Measurements from ENCODE around the gene QRFP. TPM values are rescaled to one million over a fixed set of nuclear protein-coding genes. Genes with fewer than 3 reads are reported as not detected.

QRFP gene
- total RNA-seq, 1 experiment from 2014 or later: not detected

GRCh38 chr9:130940027-130940549 is 43.5 kb upstream of the QRFP start:
- BruUV-seq (replicated peaks): no TSS peak
- CTCF ChIA-PET: no interaction called here
- DNase-seq: no peak
- no peaks in the 10 kb centered on the region for H3K9me3 Mint-ChIP-seq (ENCODE audit: low read depth, unreplicated experiment)
- peaks cover 11% of the 10 kb centered on the region for H3K4me1 Mint-ChIP-seq (ENCODE audit: low read depth, unreplicated experiment)
- peaks cover 6% of the 10 kb centered on the region for H3K36me3 Mint-ChIP-seq (ENCODE audit: insufficient read depth, unreplicated experiment)
- H3K27ac Mint-ChIP-seq (ENCODE audit: unreplicated experiment): no peak overlapping the region
- TF ChIP-seq, protein P1, sequence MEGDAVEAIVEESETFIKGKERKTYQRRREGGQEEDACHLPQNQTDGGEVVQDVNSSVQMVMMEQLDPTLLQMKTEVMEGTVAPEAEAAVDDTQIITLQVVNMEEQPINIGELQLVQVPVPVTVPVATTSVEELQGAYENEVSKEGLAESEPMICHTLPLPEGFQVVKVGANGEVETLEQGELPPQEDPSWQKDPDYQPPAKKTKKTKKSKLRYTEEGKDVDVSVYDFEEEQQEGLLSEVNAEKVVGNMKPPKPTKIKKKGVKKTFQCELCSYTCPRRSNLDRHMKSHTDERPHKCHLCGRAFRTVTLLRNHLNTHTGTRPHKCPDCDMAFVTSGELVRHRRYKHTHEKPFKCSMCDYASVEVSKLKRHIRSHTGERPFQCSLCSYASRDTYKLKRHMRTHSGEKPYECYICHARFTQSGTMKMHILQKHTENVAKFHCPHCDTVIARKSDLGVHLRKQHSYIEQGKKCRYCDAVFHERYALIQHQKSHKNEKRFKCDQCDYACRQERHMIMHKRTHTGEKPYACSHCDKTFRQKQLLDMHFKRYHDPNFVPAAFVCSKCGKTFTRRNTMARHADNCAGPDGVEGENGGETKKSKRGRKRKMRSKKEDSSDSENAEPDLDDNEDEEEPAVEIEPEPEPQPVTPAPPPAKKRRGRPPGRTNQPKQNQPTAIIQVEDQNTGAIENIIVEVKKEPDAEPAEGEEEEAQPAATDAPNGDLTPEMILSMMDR (IDR thresholded peaks at IDR 0.05; ENCODE audit: unreplicated experiment): no peak
- peaks cover 76% of the 10 kb centered on the region for H3K27me3 Mint-ChIP-seq (ENCODE audit: unreplicated experiment)
- peak overlapping the region; percentile 57 for H3K4me3 Mint-ChIP-seq (ENCODE audit: low read depth, unreplicated experiment)
- intact Hi-C loops (cut with micrococcal nuclease; ENCODE audit: unreplicated experiment): loop anchor here (2.0 kb wide), 1 partner anchor 43 kb away; the partner anchor contains the start of gene QRFP

DNA sequence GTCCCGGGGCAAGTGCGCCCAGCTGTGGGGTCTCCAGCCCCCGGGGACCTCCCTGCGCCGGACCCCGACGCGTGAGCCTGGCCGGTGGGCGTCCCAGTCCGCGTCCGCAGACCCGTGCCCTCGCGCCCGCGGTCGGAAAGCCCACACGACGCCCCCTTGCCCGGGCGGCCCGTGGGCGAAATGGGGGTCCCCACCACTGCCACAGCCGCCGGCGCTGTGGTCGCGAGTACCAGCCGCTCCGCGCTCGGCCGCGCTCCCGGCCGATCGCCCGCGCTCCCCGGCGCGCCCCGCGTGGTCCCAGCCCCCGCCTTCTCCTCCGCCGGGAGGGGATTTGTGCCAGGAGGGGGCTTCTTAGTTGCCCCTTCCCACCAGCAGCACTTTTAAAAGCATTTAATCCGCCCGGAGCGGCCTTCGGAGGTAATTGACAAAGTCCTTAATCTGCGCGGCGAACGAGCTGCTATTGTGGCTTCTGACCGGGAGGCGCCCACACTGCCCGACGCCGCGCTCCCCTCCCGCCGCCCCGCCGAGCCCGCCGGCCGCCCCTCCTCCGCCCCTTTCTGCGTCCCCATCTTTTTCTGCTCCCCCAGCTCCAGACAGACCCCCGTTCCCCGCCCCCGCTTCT is 42.9 kb upstream of the QRFP start:
- Mint-ChIP-seq H3K9me3 (ENCODE audit: low read depth, unreplicated experiment) (no peaks in the 10 kb centered on the region), H3K4me1 (ENCODE audit: low read depth, unreplicated experiment) (peaks cover 11% of the 10 kb centered on the region), H3K27me3 (ENCODE audit: unreplicated experiment) (peaks cover 76% of the 10 kb centered on the region), H3K4me3 (ENCODE audit: low read depth, unreplicated experiment) (peak overlapping the region; percentile 82), H3K27ac (ENCODE audit: unreplicated experiment) (no peak overlapping the region), H3K36me3 (ENCODE audit: insufficient read depth, unreplicated experiment) (peaks cover 6% of the 10 kb centered on the region)
- intact Hi-C loops (cut with micrococcal nuclease; ENCODE audit: unreplicated experiment): loop anchor here (2.0 kb wide), 2 partner anchors 43 to 73 kb away; partner anchors contain the start of gene QRFP
- BruUV-seq (replicated peaks): no TSS peak
- no peak for DNase-seq
- CTCF ChIA-PET: no interaction called here
- TF ChIP-seq, protein P1 (IDR thresholded peaks at IDR 0.05; ENCODE audit: unreplicated experiment): no peak

GRCh38 chr9:130938652-130939404 is 42.2 kb upstream of the QRFP start, which contains the start of gene FIBCD1:
TSS of gene FIBCD1 (minus strand) at chr9:130939247. CDS start at chr9:130938607, 640 bp downstream.
- Mint-ChIP-seq H3K27me3 (ENCODE audit: unreplicated experiment) (peaks cover 73% of the 10 kb centered on the region), H3K9me3 (ENCODE audit: low read depth, unreplicated experiment) (no peaks in the 10 kb centered on the region), H3K27ac (ENCODE audit: unreplicated experiment) (no peak within 1 kb of the TSS), H3K36me3 (ENCODE audit: insufficient read depth, unreplicated experiment) (peaks cover 6% of the 10 kb centered on the region), H3K4me1 (ENCODE audit: low read depth, unreplicated experiment) (peaks cover 11% of the 10 kb centered on the region), H3K4me3 (ENCODE audit: low read depth, unreplicated experiment) (peak within 1 kb of the TSS; percentile 82)
- intact Hi-C loops (cut with micrococcal nuclease; ENCODE audit: unreplicated experiment): loop anchor here (2.0 kb wide), 1 partner anchor 72 kb away; no protein-coding TSS in a partner anchor
- peak; percentile 66 for DNase-seq
- CTCF ChIA-PET: no interaction called here
- no TSS peak for BruUV-seq (replicated peaks)
- TF ChIP-seq, protein P1 (IDR thresholded peaks at IDR 0.05; ENCODE audit: unreplicated experiment): peak; percentile 37

GRCh38 chr9:130938184-130938651 is 41.6 kb upstream of the QRFP start:
- Mint-ChIP-seq H3K27ac (ENCODE audit: unreplicated experiment) (no peak overlapping the region), H3K9me3 (ENCODE audit: low read depth, unreplicated experiment) (no peaks in the 10 kb centered on the region), H3K4me3 (ENCODE audit: low read depth, unreplicated experiment) (no peak overlapping the region), H3K4me1 (ENCODE audit: low read depth, unreplicated experiment) (peaks cover 11% of the 10 kb centered on the region), H3K27me3 (ENCODE audit: unreplicated experiment) (peaks cover 67% of the 10 kb centered on the region), H3K36me3 (ENCODE audit: insufficient read depth, unreplicated experiment) (peaks cover 6% of the 10 kb centered on the region)
- intact Hi-C loops (cut with micrococcal nuclease; ENCODE audit: unreplicated experiment): loop anchor here (2.0 kb wide), 1 partner anchor 71 kb away; no protein-coding TSS in a partner anchor
- TF ChIP-seq, protein P1 (IDR thresholded peaks at IDR 0.05; ENCODE audit: unreplicated experiment): no peak
- no TSS peak for BruUV-seq (replicated peaks)
- CTCF ChIA-PET: no interaction called here
- no peak for DNase-seq
